BJ (cell line): ENCODE data around the gene AFF4. TPM values are rescaled to one million over a fixed set of nuclear protein-coding genes. Genes with fewer than 3 reads are reported as not detected.

Experiments
- CTCF ChIA-PET: fragments of 350-600 bp; formaldehyde crosslinking; extraction: SDS; loops from one replicate; lab custom pipeline; 2021; ENCODE audit warnings: antibody characterized with exemption, inconsistent platforms; lab: Yijun Ruan, JAX
- POLR2A ChIA-PET: fragments of 300-600 bp; sonication (Branson Sonifier 250); formaldehyde crosslinking; extraction: SDS; loops from one replicate; lab custom pipeline; 2021; ENCODE audit warnings: antibody characterized with exemption; lab: Charles Lee
- DNase-seq: peaks from one replicate; pipeline ENCODE4 v3.0.0-alpha.2; 2011; ENCODE audit warnings: low read depth
- H3K27me3 ChIP-seq: 2 replicates; pipeline ENCODE4 v1.6.0; 2011; ENCODE audit warnings: low read length; ENCODE audit not compliant: control insufficient read depth, insufficient read depth
- H3K36me3 ChIP-seq: 2 replicates; pipeline ENCODE4 v1.5.1; 2011; ENCODE audit warnings: low read length; ENCODE audit not compliant: control insufficient read depth, insufficient read depth
- H3K4me3 ChIP-seq: 2 replicates; pipeline ENCODE4 v1.5.1; 2011; ENCODE audit warnings: low read depth, mild to moderate bottlenecking, control low read depth, low read length
- polyA plus RNA-seq: library from polyadenylated mRNA; depleted of rRNA; stranded (reverse); fragments of >200 nt; gene quantifications from 2 replicates; pipeline ENCODE4 v1.2.3, GENCODE V29; 2011
- TF ChIP-seq, protein P1 (sequence below): IDR thresholded peaks from 2 replicates; pipeline ENCODE4 v1.5.1; 2011; ENCODE audit warnings: low read depth, mild to moderate bottlenecking, control low read depth, inconsistent platforms, low read length, moderate library complexity; ENCODE audit not compliant: insufficient read depth

AFF4 gene
- polyA plus RNA-seq, 1 experiment = 42.5 TPM

DNA sequence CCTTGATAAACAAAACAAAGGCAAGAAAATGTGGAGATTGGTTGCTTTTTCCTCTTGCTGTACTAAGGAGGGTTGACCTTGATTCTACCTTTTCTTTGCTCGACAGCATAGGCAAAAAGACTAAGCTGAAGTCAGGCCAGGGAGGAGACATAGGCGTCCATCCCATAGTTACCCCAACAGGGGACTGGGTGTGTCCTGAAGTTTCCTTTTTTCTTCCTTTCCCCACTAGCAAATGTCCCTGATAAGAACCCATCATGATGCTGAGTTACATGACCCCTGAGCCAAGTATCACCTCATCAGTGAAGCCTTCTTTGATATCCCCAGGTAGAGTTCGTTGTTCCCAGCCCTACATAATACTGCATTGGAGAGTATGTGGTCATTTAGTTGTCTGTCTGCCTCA, 123.1 kb downstream of the AFF4 start:
- DNase-seq = no peak
- H3K36me3 ChIP-seq = no peaks in the 10 kb centered on the region
- CTCF ChIA-PET = interaction anchor here (1.2 to 2.4 kb wide), 4 partner anchors 11 to 25 kb away, joined by 3 to 12 read pairs (median 5); partner anchors contain the start of gene SHROOM1
- H3K27me3 ChIP-seq = no peaks in the 10 kb centered on the region; the same call in 1 of the 2 replicates
- TF ChIP-seq, protein P1, sequence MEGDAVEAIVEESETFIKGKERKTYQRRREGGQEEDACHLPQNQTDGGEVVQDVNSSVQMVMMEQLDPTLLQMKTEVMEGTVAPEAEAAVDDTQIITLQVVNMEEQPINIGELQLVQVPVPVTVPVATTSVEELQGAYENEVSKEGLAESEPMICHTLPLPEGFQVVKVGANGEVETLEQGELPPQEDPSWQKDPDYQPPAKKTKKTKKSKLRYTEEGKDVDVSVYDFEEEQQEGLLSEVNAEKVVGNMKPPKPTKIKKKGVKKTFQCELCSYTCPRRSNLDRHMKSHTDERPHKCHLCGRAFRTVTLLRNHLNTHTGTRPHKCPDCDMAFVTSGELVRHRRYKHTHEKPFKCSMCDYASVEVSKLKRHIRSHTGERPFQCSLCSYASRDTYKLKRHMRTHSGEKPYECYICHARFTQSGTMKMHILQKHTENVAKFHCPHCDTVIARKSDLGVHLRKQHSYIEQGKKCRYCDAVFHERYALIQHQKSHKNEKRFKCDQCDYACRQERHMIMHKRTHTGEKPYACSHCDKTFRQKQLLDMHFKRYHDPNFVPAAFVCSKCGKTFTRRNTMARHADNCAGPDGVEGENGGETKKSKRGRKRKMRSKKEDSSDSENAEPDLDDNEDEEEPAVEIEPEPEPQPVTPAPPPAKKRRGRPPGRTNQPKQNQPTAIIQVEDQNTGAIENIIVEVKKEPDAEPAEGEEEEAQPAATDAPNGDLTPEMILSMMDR = no peak
- POLR2A ChIA-PET = no interaction called here
- H3K4me3 ChIP-seq = no peak overlapping the region

DNA sequence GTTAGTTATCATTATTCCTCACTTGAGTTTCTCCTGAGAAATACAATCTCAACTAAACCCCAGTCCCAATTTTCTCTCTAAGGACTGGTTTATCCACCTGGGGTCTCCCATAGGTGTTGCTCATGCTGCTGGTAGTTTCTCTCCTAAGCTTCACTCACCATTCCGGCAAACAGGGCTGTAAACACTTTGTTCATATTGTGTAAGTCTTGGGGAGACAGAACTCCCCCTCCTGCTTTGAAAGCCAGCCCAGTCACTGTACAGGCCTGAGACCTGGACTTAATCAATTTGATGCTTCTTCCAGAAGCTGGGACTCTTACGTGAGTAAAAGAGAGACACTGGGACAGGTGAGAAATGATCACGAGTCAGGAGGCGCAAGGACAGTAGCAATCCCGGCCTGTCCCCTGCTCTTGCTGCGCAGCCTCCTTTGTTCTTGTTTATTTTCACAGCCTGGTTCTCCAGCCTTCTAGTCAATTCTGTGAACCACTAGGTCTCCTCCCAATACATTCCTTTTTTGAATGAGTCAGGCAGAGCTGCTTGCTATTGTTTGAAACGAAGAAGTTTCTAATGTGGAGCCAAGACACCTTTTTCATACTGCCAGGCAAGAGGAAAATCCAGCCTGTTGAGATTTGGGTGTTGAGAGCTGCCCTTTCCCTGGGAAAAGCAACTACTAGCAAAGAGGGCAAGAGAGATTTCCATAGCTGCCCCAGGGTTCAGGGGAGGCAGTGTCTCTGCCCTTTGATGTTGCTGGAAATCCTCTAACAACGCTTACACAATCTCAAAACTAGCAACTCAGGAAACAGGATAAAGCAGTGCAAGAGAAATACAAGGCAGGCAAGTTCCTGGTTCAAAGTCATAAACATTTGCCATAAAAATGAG, 123.8 kb downstream of the AFF4 start:
- TF ChIP-seq, protein P1 = no peak
- ChIA-PET CTCF (interaction anchor here (1.0 to 2.4 kb wide), 5 partner anchors 10 to 43 kb away, joined by 3 to 12 read pairs (median 5); partner anchors contain the start of gene SHROOM1), POLR2A (no interaction called here)
- H3K27me3 ChIP-seq = no peaks in the 10 kb centered on the region; the same call in 1 of the 2 replicates
- no peak for DNase-seq
- no peaks in the 10 kb centered on the region for H3K36me3 ChIP-seq
- H3K4me3 ChIP-seq = no peak overlapping the region

- ChIA-PET CTCF (interaction anchor here (1.0 to 2.4 kb wide), 5 partner anchors 9 to 44 kb away, joined by 3 to 12 read pairs (median 3); partner anchors contain the start of gene SHROOM1), POLR2A (no interaction called here)
- DNase-seq = no peak
- Histone ChIP-seq H3K4me3 (no peak overlapping the region), H3K27me3 (no peaks in the 10 kb centered on the region; the same call in 1 of the 2 replicates), H3K36me3 (no peaks in the 10 kb centered on the region)
- TF ChIP-seq, protein P1 = no peak
Observed at GRCh38 chr5:132838516-132839282, 124.7 kb downstream of the AFF4 start.

DNA sequence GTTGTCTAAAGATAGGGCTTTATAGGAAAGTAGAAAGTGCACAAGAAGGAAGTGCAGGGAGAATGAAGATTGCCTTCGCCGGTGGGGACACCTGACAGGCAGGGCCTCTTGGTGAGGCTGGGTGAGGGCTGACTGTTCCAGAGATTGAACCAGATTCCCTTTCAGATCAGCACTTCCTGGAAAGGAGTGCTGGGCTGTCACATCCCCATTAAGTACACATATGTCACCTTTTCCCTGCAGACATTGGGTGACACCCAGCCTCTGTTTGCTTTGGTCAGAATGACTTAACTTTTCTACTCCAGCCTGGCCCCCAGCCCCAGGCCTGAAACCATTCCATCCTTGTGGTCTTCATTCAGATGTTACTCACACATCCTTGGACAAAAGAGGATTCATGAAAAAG, 125.6 kb downstream of the AFF4 start:
- Histone ChIP-seq H3K36me3 (no peaks in the 10 kb centered on the region), H3K27me3 (no peaks in the 10 kb centered on the region; the same call in 1 of the 2 replicates), H3K4me3 (no peak overlapping the region)
- DNase-seq = no peak
- CTCF ChIA-PET = interaction anchor here (1.0 to 2.4 kb wide), 2 partner anchors 8 to 10 kb away, joined by 3 to 12 read pairs; partner anchors contain the start of gene SHROOM1
- TF ChIP-seq, protein P1 = no peak
- POLR2A ChIA-PET = interaction anchor here (0.7 kb wide), 1 partner anchor 109 kb away, joined by 4 read pairs; no protein-coding TSS in a partner anchor
